ENCODE measurements around the gene IREB2. TPM values are rescaled to one million over a fixed set of nuclear protein-coding genes. Genes with fewer than 3 reads are reported as not detected.

The IREB2 gene
- total RNA-seq, 2 experiments from 2014 or later: 27.1 to 77.6 TPM

DNA sequence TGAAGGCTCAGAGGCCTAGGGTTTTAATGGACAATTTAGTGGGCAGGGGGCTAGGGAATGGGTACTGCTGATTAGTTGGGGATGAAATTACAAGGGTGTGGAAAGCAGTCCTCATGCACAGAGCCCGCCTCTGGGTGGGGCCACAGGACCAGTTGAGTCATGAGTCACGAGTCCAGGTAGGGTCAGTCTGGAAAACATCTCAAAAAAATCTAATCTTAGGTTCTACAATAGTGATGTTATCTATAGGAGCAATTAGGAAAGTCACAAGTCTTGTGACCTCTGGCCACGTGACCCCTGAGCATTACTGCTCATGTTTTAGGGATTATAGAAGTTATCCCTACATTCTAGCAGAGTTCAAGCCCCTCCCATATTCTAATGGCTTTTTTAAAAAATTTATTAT is 18.6 kb upstream of the IREB2 start:
- Histone ChIP-seq H3K9me2 (ENCODE audit: insufficient read depth, low read length) (no peaks in the 10 kb centered on the region), H4K20me1 (ENCODE audit: insufficient read depth, low read length) (no peaks in the 10 kb centered on the region), H3K4me3 (ENCODE audit: low read depth, low read length, poor library complexity, severe bottlenecking) (no peak overlapping the region), H2AFZ (ENCODE audit: low read length) (no peak overlapping the region), H3K4me1 (ENCODE audit: insufficient read depth, low read length, poor library complexity, severe bottlenecking) (no peaks in the 10 kb centered on the region), H3K79me2 (ENCODE audit: insufficient read depth, low read depth, low read length) (no peaks in the 10 kb centered on the region), H3K9me3 (ENCODE audit: low read length) (no peaks in the 10 kb centered on the region), H3K27ac (ENCODE audit: low read depth, low read length, poor library complexity, severe bottlenecking) (no peak overlapping the region), H3K36me3 (ENCODE audit: insufficient read depth, low read length) (no peaks in the 10 kb centered on the region), H3K4me2 (ENCODE audit: low read length) (no peak overlapping the region)
- CTCF ChIA-PET (ENCODE audit: unreplicated experiment): no interaction called here
- BruUV-seq (replicated peaks): no TSS peak
- no peak for DNase-seq (ENCODE audit: low spot score)
- POLR2A ChIA-PET: no interaction called here
- intact Hi-C loops (cut with micrococcal nuclease; ENCODE audit: unreplicated experiment): no loop called here
- no peak for TF ChIP-seq EZH2phosphoT487 (IDR thresholded peaks at IDR 0.05; ENCODE audit: borderline replicate concordance, low read depth, low read length)
- TF ChIP-seq, protein P1, sequence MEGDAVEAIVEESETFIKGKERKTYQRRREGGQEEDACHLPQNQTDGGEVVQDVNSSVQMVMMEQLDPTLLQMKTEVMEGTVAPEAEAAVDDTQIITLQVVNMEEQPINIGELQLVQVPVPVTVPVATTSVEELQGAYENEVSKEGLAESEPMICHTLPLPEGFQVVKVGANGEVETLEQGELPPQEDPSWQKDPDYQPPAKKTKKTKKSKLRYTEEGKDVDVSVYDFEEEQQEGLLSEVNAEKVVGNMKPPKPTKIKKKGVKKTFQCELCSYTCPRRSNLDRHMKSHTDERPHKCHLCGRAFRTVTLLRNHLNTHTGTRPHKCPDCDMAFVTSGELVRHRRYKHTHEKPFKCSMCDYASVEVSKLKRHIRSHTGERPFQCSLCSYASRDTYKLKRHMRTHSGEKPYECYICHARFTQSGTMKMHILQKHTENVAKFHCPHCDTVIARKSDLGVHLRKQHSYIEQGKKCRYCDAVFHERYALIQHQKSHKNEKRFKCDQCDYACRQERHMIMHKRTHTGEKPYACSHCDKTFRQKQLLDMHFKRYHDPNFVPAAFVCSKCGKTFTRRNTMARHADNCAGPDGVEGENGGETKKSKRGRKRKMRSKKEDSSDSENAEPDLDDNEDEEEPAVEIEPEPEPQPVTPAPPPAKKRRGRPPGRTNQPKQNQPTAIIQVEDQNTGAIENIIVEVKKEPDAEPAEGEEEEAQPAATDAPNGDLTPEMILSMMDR (conservative IDR thresholded peaks at IDR 0.05; ENCODE audit: low read length): no peak

- H3K9me3 ChIP-seq (ENCODE audit: low read length): no peaks in the 10 kb centered on the region
- no peak overlapping the region for H3K4me2 ChIP-seq (ENCODE audit: low read length)
- no peak overlapping the region for H3K4me3 ChIP-seq (ENCODE audit: low read depth, low read length, poor library complexity, severe bottlenecking)
- no peak for TF ChIP-seq EZH2phosphoT487 (IDR thresholded peaks at IDR 0.05; ENCODE audit: borderline replicate concordance, low read depth, low read length)
- TF ChIP-seq, protein P1 (conservative IDR thresholded peaks at IDR 0.05; ENCODE audit: low read length): no peak
- no peaks in the 10 kb centered on the region for H4K20me1 ChIP-seq (ENCODE audit: insufficient read depth, low read length)
- H2AFZ ChIP-seq (ENCODE audit: low read length): no peak overlapping the region
- ChIA-PET POLR2A (interaction anchor here (0.5 kb wide), 1 partner anchor 22 kb away, joined by 3 read pairs; no protein-coding TSS in a partner anchor), CTCF (ENCODE audit: unreplicated experiment) (no interaction called here)
- no peak overlapping the region for H3K27ac ChIP-seq (ENCODE audit: low read depth, low read length, poor library complexity, severe bottlenecking)
- H3K4me1 ChIP-seq (ENCODE audit: insufficient read depth, low read length, poor library complexity, severe bottlenecking): no peaks in the 10 kb centered on the region
- H3K36me3 ChIP-seq (ENCODE audit: insufficient read depth, low read length): no peaks in the 10 kb centered on the region
- no peak for DNase-seq (ENCODE audit: low spot score)
- no peaks in the 10 kb centered on the region for H3K9me2 ChIP-seq (ENCODE audit: insufficient read depth, low read length)
- no TSS peak for BruUV-seq (replicated peaks)
- intact Hi-C loops (cut with micrococcal nuclease; ENCODE audit: unreplicated experiment): loop anchor here (5.0 kb wide), 1 partner anchor 308 kb away; no protein-coding TSS in a partner anchor
- no peaks in the 10 kb centered on the region for H3K79me2 ChIP-seq (ENCODE audit: insufficient read depth, low read depth, low read length)
Observed at GRCh38 chr15:78420220-78420619, 17.8 kb upstream of the IREB2 start.

DNA sequence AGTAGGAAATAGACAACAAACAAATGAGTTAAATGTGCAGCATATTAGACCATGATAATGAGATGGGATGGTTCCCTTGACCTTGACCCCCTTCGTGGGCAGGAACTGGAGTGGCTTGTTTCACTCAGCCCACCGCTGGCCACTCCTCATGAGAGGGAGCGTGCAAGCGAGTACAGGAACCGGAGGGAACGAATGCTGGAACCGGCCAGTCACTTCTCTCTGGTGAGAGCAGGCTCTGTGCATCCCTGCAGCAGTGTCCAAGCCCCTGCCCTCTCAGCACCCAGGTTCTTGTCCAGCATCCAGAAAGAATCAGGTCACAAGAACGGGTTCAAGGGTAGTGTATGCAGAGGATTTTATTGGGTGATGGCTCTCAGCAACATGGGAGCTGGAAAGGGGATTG is 17.2 kb upstream of the IREB2 start:
- BruUV-seq (replicated peaks): no TSS peak
- H3K79me2 ChIP-seq (ENCODE audit: insufficient read depth, low read depth, low read length): no peaks in the 10 kb centered on the region
- ChIA-PET POLR2A (interaction anchor here (0.5 kb wide), 1 partner anchor 21 kb away, joined by 3 read pairs; no protein-coding TSS in a partner anchor), CTCF (ENCODE audit: unreplicated experiment) (no interaction called here)
- H3K27ac ChIP-seq (ENCODE audit: low read depth, low read length, poor library complexity, severe bottlenecking): no peak overlapping the region
- DNase-seq (ENCODE audit: low spot score): no peak
- no peak overlapping the region for H3K4me2 ChIP-seq (ENCODE audit: low read length)
- intact Hi-C loops (cut with micrococcal nuclease; ENCODE audit: unreplicated experiment): loop anchor here (5.0 kb wide), 1 partner anchor 308 kb away; no protein-coding TSS in a partner anchor
- H2AFZ ChIP-seq (ENCODE audit: low read length): no peak overlapping the region
- no peaks in the 10 kb centered on the region for H3K9me2 ChIP-seq (ENCODE audit: insufficient read depth, low read length)
- H3K4me1 ChIP-seq (ENCODE audit: insufficient read depth, low read length, poor library complexity, severe bottlenecking): peaks cover 3% of the 10 kb centered on the region
- H3K36me3 ChIP-seq (ENCODE audit: insufficient read depth, low read length): no peaks in the 10 kb centered on the region
- H3K9me3 ChIP-seq (ENCODE audit: low read length): no peaks in the 10 kb centered on the region
- H4K20me1 ChIP-seq (ENCODE audit: insufficient read depth, low read length): no peaks in the 10 kb centered on the region
- H3K4me3 ChIP-seq (ENCODE audit: low read depth, low read length, poor library complexity, severe bottlenecking): no peak overlapping the region
- TF ChIP-seq EZH2phosphoT487 (IDR thresholded peaks at IDR 0.05; ENCODE audit: borderline replicate concordance, low read depth, low read length): no peak
- TF ChIP-seq, protein P1 (conservative IDR thresholded peaks at IDR 0.05; ENCODE audit: low read length): no peak

All from OCI-LY7 (cell line).